ENCODE results near the gene CAST.

The CAST gene

GRCh38 chr5:96750110-96750822 is 88.1 kb downstream of the CAST start:
- no peak for DNase-seq

- no peak for DNase-seq
These were observed 89.3 kb downstream of the CAST start for GRCh38 chr5:96751203-96752169.

GRCh38 chr5:96752341-96753016 is 90.3 kb downstream of the CAST start:
- DNase-seq: peak; percentile 45

GRCh38 chr5:96753017-96753397 is 90.8 kb downstream of the CAST start:
- DNase-seq: no peak

DNA sequence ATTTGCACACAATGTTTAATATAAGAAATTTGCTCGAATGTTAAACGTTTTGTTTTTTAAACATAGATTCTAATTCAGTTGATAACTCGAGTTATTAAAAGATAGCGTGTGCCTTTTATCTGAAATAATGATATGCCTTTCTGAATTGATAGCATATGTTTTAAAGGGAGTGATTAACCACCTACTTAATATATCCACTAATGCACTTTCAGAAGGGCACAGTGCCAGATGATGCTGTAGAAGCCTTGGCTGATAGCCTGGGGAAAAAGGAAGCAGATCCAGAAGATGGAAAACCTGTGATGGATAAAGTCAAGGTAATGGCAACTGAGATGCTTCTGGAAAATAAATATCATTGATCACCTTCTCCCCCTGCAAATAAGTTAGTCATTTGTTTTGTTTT is 91.7 kb downstream of the CAST start:
- peak; percentile 33 for DNase-seq

- no peak for DNase-seq
These were observed 93.7 kb downstream of the CAST start for GRCh38 chr5:96755851-96756250.

DNA sequence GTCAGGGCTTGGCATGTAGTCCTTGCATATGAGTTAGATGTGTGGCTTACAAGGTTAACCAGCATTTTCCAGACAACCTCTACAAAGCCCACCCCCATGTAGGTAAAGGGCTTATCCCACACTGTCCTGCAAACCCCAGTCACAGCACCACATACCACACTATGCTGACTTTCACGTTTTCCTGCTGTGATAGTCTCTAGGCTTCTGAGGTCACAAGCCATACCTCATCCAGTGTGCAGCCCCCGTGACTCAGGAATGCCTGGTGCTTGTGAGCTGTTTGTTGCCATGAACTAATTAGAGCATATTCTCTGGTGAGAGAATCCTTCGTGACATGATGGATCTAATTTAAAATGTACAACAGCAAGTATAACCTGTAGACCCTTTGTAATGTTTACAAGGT is 94.8 kb downstream of the CAST start:
- DNase-seq: no peak

DNA sequence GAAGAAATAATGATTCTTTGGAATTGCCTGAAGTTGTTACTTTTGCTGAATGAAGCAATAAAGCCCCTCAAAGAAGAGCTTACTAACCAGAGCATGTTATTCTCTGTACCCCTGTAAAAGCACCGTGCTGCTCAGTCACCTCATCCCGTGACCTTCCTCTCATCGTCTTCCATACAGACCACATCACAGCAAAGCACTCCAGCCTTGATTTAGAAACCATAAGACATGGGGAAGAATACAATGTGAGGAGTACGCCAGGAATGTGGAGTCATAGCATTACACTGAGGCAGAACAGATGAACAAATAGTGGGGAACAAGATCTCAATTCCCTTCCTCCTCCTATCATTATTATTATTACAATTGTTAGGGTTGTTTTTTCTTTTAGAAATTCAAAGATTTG is 96.4 kb downstream of the CAST start:
- DNase-seq: no peak

DNA sequence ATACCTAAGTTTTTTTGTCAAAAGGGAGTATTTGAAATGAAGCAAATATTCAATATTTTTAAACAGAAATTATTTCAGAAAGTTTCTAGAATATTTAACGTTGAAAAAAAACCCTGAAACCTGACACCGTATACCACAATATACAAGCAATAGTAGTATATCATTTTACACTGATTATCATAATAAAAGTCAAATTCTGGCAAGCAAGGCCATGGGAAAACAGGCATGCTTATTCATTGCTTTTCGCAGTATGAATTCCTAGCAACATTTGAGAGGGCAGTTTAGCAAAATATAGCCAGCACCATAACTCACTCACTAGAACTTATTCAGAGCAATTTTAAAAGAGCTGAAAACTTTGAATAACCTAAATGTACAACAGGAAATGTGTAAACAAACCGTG is 99.4 kb downstream of the CAST start:
- peak; percentile 1 for DNase-seq

DNA sequence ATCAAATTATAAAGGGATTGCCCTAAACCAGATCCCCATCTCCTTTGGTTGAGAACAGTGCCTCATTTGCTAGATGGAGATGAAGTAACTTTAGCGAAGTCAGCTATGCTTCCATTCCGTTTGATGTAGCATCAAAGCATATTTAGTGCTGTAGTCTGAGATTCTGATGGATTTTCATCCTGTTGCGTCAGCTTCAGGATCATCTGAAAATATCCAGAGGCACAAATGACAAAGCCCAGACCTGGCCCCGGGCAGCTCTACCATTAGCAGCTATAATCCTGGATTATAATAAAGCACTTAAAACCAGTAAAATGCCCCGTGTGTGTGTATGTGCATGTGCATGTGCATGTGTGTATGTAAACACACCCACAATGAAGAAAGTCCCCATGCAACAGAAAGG is 100.8 kb downstream of the CAST start:
- no peak for DNase-seq

GRCh38 chr5:96765043-96765442 is 102.9 kb downstream of the CAST start:
- no peak for DNase-seq

- no peak for DNase-seq
These were observed 106.6 kb downstream of the CAST start for GRCh38 chr5:96768708-96769251.

GRCh38 chr5:96771395-96771794 is 109.2 kb downstream of the CAST start:
- no peak for DNase-seq

DNA sequence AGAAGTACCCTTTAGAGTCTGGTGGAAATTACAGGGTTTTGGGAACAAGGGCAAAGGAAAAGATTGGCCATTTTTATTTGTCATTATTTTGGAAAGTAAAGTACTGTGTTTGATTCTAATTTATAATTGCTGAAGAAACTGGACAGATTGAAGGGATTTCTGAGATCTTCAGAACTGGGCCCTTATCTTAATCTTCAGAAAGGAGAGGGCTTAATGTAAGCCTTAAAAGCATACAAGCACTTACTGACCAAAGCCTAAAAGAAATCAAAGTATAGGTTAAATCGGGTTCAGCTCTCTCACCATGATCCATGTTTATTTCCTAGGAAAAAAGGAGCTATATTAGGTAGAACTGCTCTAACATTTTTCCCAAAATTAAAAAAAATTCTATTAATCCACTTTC is 109.9 kb downstream of the CAST start:
- no peak for DNase-seq

GRCh38 chr5:96772542-96772941 is 110.4 kb downstream of the CAST start:
- no peak for DNase-seq

DNA sequence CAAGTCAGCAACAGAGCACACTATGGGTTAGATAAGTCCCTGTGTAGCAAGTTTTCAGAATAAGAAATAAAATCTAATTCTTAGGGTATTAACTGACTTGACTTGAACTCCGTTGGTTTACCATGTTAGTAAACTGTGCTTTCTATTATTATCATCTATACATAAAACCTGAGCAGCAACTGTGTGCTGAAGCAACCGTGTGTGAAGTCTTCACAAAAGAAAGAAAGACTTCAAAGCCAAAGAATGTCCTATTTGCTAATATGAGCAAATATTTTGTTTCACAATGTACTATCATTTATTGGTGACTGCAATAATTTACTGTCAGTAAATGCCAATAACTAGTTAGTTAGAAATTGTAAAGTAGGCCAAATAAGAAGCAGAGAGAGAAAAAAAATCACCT is 112.9 kb downstream of the CAST start:
- DNase-seq: no peak

GRCh38 chr5:96775689-96776088 is 113.5 kb downstream of the CAST start:
- DNase-seq: no peak

DNA sequence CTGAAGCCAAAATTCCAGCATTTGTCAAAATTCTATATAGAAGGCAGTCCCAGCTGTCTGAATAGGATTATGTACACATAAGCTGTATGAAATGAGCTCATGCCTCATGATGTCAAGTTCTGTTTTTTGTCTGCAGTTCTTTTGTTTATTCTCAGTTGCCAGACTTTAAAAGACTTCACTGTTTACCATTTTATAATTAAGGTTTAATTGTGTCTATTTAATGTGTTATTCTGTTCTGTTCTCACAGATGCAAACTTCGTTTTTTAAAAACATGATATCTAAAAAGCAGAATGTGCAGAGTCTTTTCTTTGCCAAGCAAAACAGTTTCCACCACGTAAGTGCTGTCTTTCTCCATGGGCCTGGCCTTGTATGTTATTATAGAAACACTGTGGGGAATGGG is 114.4 kb downstream of the CAST start:
- DNase-seq: no peak

- DNase-seq: no peak
These were observed 116.2 kb downstream of the CAST start for GRCh38 chr5:96778409-96778808.

DNA sequence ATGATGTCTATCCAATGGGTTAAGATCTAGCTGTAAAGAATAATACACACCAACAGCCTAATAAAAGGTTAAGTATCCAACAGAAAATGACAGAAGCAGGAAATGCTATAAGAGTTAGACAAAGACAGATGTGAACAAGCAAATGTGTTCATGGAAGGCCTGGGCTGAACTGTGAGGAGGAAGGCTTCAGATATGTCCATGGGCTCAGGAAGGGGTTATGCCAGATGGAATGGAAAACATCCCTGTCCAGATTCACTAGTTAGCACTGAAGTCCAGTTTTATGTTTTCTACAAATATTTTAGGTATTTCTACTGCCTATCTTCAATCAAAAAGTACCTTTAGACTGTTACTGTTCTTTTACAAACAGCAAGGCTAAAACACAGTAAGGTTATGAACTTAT is 118.5 kb downstream of the CAST start:
- DNase-seq: no peak

- no peak for DNase-seq
These were observed 119.1 kb downstream of the CAST start for GRCh38 chr5:96781031-96781971.

- no peak for DNase-seq
These were observed 121.2 kb downstream of the CAST start for GRCh38 chr5:96783326-96783725.
